Large intestine (tissue), 3 donors: ENCODE data around the gene ADAMTS18. TPM values are rescaled to one million over a fixed set of nuclear protein-coding genes. Genes with fewer than 3 reads are reported as not detected.
A peak's percentile ranks its signal among the peaks of the same experiment; 100 is the strongest.

ENCODE experiments used
- DNase-seq, 2 donors: peaks; one replicate each; pipeline versions ENCODE4 v3.0.0 to v3.0.0-alpha.2; 2013
- H3K27ac ChIP-seq: one replicate; pipeline ENCODE4 v1.5.1; 2013; ENCODE audit warnings: low read length
- H3K27me3 ChIP-seq: 2 replicates; pipeline ENCODE4 v1.6.1; 2013; ENCODE audit warnings: low read length; ENCODE audit not compliant: control insufficient read depth, insufficient read depth
- H3K36me3 ChIP-seq: 2 replicates; pipeline ENCODE4 v1.6.1; 2013; ENCODE audit warnings: low read length; ENCODE audit not compliant: control insufficient read depth, insufficient read depth
- H3K4me1 ChIP-seq: one replicate; pipeline ENCODE4 v1.6.1; 2013; ENCODE audit warnings: low read length; ENCODE audit not compliant: control insufficient read depth, insufficient read depth
- H3K4me3 ChIP-seq: one replicate; pipeline ENCODE4 v1.5.1; 2013; ENCODE audit warnings: low read length
- H3K9me3 ChIP-seq: one replicate; pipeline ENCODE4 v1.6.1; 2013; ENCODE audit warnings: mild to moderate bottlenecking, low read depth, low read length, moderate library complexity; ENCODE audit not compliant: control insufficient read depth
- WGBS: methylation state at CpG from one replicate; pipeline ENCODE4 v1.1.5; 2013; ENCODE audit warnings: low lambda C conversion rate; ENCODE audit not compliant: insufficient coverage; 5-methylcytosine and 5-hydroxymethylcytosine counted together
- polyA plus RNA-seq: library from polyadenylated mRNA; unstranded; fragments of 120-200 nt; gene quantifications from one replicate; pipeline ENCODE4 v1.2.1, GENCODE V29; 2013

ADAMTS18 gene
- polyA plus RNA-seq, 1 donor: 1.9 TPM

- no peaks in the 10 kb centered on the region for H3K27me3 ChIP-seq
- no peak overlapping the region for H3K27ac ChIP-seq
- DNase-seq: no peak
- H3K36me3 ChIP-seq: no peaks in the 10 kb centered on the region
- H3K4me1 ChIP-seq: no peaks in the 10 kb centered on the region
- 50% methylated on average over 4 of the region's 8 CpGs for WGBS
- no peaks in the 10 kb centered on the region for H3K9me3 ChIP-seq
- no peak overlapping the region for H3K4me3 ChIP-seq
Observed at GRCh38 chr16:77307426-77308162, 127.2 kb downstream of the ADAMTS18 start.

- DNase-seq: no peak
- H3K36me3 ChIP-seq: no peaks in the 10 kb centered on the region
- no peaks in the 10 kb centered on the region for H3K4me1 ChIP-seq
- no peaks in the 10 kb centered on the region for H3K27me3 ChIP-seq
- no peak overlapping the region for H3K4me3 ChIP-seq
- 59% methylated on average over 3 of the region's 3 CpGs for WGBS
- H3K27ac ChIP-seq: no peak overlapping the region
- H3K9me3 ChIP-seq: no peaks in the 10 kb centered on the region
Observed at GRCh38 chr16:77306075-77306474, 128.8 kb downstream of the ADAMTS18 start.

DNA sequence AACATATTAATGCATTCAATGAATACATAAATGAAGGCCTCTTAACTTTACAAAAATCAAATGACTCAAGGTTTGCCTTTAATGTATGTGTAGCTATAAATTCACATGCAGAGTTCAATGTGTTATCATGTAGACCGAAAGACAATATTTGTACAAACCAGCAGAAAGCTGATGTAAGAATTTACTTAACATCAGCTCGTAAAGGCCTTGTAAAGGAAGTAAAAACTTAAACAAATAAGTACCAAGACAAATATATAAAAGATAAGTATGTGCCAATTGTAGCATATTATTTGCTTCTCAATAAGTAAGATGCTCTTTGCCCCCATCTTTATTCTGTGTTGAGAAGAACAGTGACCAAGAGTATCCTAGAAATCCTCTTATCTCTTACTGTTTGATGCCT, 130.0 kb downstream of the ADAMTS18 start:
- Histone ChIP-seq H3K36me3 (no peaks in the 10 kb centered on the region), H3K4me3 (no peak overlapping the region), H3K4me1 (no peaks in the 10 kb centered on the region), H3K9me3 (no peaks in the 10 kb centered on the region), H3K27me3 (no peaks in the 10 kb centered on the region), H3K27ac (no peak overlapping the region)
- WGBS: 0% methylated on average over 2 of the region's 2 CpGs
- peak in 1 of 2 donors; percentile 25 for DNase-seq

DNA sequence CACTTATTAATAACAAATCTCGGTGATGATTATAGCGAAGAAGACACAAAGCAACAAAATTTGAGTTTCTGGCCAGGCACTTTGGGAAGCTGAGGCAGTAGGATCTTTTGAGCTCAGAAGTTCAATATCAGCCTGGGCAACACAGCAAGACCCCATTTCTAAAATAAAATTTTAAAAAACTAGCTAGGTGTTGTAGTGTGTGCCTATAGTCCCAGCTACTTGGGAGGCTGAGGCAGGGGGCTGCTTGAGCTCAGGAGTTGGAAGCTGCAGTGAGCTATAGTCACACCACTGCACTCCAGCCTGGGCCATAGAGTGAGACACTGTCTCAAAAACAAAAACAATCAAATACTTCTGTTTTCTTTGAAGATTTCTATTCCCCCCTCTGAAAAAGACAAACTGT, 130.7 kb downstream of the ADAMTS18 start:
- no peaks in the 10 kb centered on the region for H3K4me1 ChIP-seq
- no peaks in the 10 kb centered on the region for H3K9me3 ChIP-seq
- no peak overlapping the region for H3K27ac ChIP-seq
- WGBS: 100% methylated on average over 1 of the region's 2 CpGs
- no peaks in the 10 kb centered on the region for H3K36me3 ChIP-seq
- H3K4me3 ChIP-seq: no peak overlapping the region
- no peak for DNase-seq
- no peaks in the 10 kb centered on the region for H3K27me3 ChIP-seq

GRCh38 chr16:77302674-77303073, 132.2 kb downstream of the ADAMTS18 start:
- H3K27ac ChIP-seq: no peak overlapping the region
- no peaks in the 10 kb centered on the region for H3K4me1 ChIP-seq
- DNase-seq: no peak
- no CpG with 5 or more reads among the region's 1 CpG for WGBS
- no peaks in the 10 kb centered on the region for H3K27me3 ChIP-seq
- no peak overlapping the region for H3K4me3 ChIP-seq
- H3K36me3 ChIP-seq: no peaks in the 10 kb centered on the region
- H3K9me3 ChIP-seq: no peaks in the 10 kb centered on the region

DNA sequence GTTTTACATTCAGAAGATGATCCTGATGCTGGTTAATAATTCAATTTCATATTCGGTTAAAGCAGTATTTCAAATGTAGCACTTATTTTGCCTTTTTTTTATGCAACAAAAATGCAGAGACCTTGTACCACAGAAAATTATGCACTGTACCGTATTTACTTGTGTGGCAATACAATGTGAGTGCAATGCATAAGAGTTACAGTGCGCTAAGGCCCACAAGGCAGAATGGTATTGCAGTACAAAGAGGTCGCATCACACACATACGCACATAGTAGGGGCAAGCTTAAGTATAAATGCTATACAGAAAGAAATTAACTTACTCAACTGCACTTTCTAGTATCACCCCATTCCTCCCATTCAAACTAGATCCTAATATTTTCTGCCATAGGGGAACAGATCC, 132.6 kb downstream of the ADAMTS18 start:
- no peaks in the 10 kb centered on the region for H3K36me3 ChIP-seq
- no CpG with 5 or more reads among the region's 5 CpGs for WGBS
- H3K27me3 ChIP-seq: no peaks in the 10 kb centered on the region
- no peak overlapping the region for H3K4me3 ChIP-seq
- H3K4me1 ChIP-seq: no peaks in the 10 kb centered on the region
- H3K9me3 ChIP-seq: no peaks in the 10 kb centered on the region
- DNase-seq: no peak
- H3K27ac ChIP-seq: no peak overlapping the region

- Histone ChIP-seq H3K9me3 (no peaks in the 10 kb centered on the region), H3K4me3 (no peak overlapping the region), H3K27ac (no peak overlapping the region), H3K36me3 (no peaks in the 10 kb centered on the region), H3K27me3 (no peaks in the 10 kb centered on the region), H3K4me1 (no peaks in the 10 kb centered on the region)
- no CpG with 5 or more reads among the region's 3 CpGs for WGBS
- DNase-seq: no peak
Observed at GRCh38 chr16:77300256-77300655, 134.6 kb downstream of the ADAMTS18 start.

DNA sequence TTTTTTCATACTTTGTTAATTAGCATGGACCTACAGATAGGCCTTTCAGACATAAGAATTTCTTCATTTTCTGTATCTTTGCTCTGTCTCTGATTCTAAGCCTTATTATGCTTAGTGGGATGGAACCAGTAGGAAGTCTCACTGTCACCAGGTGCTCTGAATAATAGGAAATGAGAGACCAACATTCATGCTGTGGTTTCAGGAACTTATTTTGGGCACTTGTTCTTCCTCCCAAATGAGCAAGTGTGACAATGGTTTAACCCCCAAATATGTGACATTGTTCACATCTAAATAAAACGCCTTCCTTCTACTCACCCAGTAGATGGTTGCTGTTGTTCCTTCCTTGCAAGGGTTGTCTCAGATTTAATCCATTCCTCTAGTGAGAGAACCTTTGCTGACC, 135.4 kb downstream of the ADAMTS18 start:
- DNase-seq: no peak
- H3K4me1 ChIP-seq: no peaks in the 10 kb centered on the region
- no peak overlapping the region for H3K27ac ChIP-seq
- WGBS: no CpG with 5 or more reads among the region's 1 CpG
- H3K36me3 ChIP-seq: no peaks in the 10 kb centered on the region
- no peaks in the 10 kb centered on the region for H3K27me3 ChIP-seq
- no peak overlapping the region for H3K4me3 ChIP-seq
- no peaks in the 10 kb centered on the region for H3K9me3 ChIP-seq

GRCh38 chr16:77298418-77299360, 136.1 kb downstream of the ADAMTS18 start:
- DNase-seq: no peak
- H3K27me3 ChIP-seq: no peaks in the 10 kb centered on the region

DNA sequence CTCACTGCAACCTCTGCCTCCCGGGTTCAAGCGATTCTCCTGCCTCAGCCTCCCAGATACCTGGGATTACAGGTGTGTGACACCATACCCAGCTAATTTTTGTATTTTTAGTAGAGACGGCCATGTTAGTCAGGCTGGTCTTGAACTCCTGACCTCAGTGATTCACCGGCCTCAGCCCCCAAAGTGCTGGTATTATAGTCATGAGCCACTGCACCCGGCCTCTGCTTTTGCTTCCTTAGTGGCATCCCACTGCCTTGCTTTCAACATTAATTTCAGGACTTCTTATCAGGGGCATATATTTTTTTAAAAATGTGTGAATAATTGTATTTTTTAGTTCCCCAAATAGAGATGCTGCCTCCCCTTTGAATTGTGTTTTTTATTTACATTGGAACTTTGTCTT, 136.8 kb downstream of the ADAMTS18 start:
- WGBS: no CpG with 5 or more reads among the region's 5 CpGs
- H3K27ac ChIP-seq: no peak overlapping the region

More at GRCh38 chr16:77298418-77299360, 136.1 kb downstream of the ADAMTS18 start:
- no peaks in the 10 kb centered on the region for H3K36me3 ChIP-seq
- no peaks in the 10 kb centered on the region for H3K9me3 ChIP-seq
- 89% methylated on average over 1 of the region's 12 CpGs for WGBS
- H3K4me3 ChIP-seq: no peak overlapping the region
- no peak overlapping the region for H3K27ac ChIP-seq
- H3K4me1 ChIP-seq: no peaks in the 10 kb centered on the region

More for the DNA sequence above, 136.8 kb downstream of the ADAMTS18 start:
- no peaks in the 10 kb centered on the region for H3K36me3 ChIP-seq
- H3K27me3 ChIP-seq: no peaks in the 10 kb centered on the region
- no peaks in the 10 kb centered on the region for H3K4me1 ChIP-seq
- no peak for DNase-seq
- H3K9me3 ChIP-seq: no peaks in the 10 kb centered on the region
- no peak overlapping the region for H3K4me3 ChIP-seq
